PC-9 (cell line): ENCODE data around the gene CCDC194.

Experiments used
- CTCF ChIP-seq: fragments of 200-600 bp; sonication (generic); conservative IDR thresholded peaks from 2 replicates; pipeline ENCODE4 v1.6.1; 2017; ENCODE audit warnings: mixed run types, antibody characterized with exemption, mild to moderate bottlenecking, moderate library complexity
- EZH2 ChIP-seq: fragments of 200-600 bp; sonication (generic); IDR thresholded peaks from 2 replicates; pipeline ENCODE4 v1.8.0; 2017; ENCODE audit warnings: antibody characterized with exemption, low read depth

- no peak for TF ChIP-seq CTCF
- no peak for TF ChIP-seq EZH2
Measured at GRCh38 chr19:17404015-17404414, 10.0 kb upstream of the CCDC194 start.
